ENCODE measurements around the gene CDKN2B-AS1. TPM values are rescaled to one million over a fixed set of nuclear protein-coding genes. Genes with fewer than 3 reads are reported as not detected.

Gene CDKN2B-AS1
- total RNA-seq, 1 experiment from 2014 or later = 0.24 TPM

DNA sequence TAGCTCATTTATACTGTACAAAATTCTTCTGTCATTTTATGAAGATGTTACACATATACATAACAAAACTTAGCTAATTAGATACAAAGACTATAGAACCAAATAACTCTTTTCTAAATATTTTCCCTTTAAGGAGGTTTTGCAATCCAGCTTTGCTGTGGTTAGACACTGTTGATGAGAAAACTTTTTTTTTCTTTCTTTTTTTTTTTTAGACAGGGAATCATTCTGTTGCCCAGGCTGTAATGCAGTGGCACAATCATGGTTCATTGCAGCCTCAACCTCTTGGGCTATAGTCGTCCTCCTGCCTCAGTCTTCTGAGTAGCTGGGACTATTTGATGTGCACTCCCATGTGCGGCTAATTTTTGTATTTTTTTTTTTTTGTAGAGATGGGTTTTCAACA lies 53.0 kb downstream of the CDKN2B-AS1 start (continued):
- TF ChIP-seq, protein P1, sequence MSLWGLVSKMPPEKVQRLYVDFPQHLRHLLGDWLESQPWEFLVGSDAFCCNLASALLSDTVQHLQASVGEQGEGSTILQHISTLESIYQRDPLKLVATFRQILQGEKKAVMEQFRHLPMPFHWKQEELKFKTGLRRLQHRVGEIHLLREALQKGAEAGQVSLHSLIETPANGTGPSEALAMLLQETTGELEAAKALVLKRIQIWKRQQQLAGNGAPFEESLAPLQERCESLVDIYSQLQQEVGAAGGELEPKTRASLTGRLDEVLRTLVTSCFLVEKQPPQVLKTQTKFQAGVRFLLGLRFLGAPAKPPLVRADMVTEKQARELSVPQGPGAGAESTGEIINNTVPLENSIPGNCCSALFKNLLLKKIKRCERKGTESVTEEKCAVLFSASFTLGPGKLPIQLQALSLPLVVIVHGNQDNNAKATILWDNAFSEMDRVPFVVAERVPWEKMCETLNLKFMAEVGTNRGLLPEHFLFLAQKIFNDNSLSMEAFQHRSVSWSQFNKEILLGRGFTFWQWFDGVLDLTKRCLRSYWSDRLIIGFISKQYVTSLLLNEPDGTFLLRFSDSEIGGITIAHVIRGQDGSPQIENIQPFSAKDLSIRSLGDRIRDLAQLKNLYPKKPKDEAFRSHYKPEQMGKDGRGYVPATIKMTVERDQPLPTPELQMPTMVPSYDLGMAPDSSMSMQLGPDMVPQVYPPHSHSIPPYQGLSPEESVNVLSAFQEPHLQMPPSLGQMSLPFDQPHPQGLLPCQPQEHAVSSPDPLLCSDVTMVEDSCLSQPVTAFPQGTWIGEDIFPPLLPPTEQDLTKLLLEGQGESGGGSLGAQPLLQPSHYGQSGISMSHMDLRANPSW (CRISPR knock-in tag; conservative IDR thresholded peaks at IDR 0.05; ENCODE audit: low read depth) = no peak
- TF ChIP-seq ZNF317 (CRISPR knock-in tag; IDR thresholded peaks at IDR 0.05; ENCODE audit: borderline replicate concordance, low read depth) (no peak), CREM (CRISPR knock-in tag; IDR thresholded peaks at IDR 0.05) (no peak), ZNF232 (CRISPR knock-in tag; IDR thresholded peaks at IDR 0.05) (no peak), ESRRA (CRISPR knock-in tag; IDR thresholded peaks at IDR 0.05; ENCODE audit: borderline replicate concordance) (no peak), ZNF423 (CRISPR knock-in tag; IDR thresholded peaks at IDR 0.05) (no peak), FOXJ3 (CRISPR knock-in tag; IDR thresholded peaks at IDR 0.05; ENCODE audit: borderline replicate concordance) (no peak)
- TF ChIP-seq, protein P2, sequence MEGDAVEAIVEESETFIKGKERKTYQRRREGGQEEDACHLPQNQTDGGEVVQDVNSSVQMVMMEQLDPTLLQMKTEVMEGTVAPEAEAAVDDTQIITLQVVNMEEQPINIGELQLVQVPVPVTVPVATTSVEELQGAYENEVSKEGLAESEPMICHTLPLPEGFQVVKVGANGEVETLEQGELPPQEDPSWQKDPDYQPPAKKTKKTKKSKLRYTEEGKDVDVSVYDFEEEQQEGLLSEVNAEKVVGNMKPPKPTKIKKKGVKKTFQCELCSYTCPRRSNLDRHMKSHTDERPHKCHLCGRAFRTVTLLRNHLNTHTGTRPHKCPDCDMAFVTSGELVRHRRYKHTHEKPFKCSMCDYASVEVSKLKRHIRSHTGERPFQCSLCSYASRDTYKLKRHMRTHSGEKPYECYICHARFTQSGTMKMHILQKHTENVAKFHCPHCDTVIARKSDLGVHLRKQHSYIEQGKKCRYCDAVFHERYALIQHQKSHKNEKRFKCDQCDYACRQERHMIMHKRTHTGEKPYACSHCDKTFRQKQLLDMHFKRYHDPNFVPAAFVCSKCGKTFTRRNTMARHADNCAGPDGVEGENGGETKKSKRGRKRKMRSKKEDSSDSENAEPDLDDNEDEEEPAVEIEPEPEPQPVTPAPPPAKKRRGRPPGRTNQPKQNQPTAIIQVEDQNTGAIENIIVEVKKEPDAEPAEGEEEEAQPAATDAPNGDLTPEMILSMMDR (IDR thresholded peaks at IDR 0.05) = no peak
- TF ChIP-seq, protein P3, sequence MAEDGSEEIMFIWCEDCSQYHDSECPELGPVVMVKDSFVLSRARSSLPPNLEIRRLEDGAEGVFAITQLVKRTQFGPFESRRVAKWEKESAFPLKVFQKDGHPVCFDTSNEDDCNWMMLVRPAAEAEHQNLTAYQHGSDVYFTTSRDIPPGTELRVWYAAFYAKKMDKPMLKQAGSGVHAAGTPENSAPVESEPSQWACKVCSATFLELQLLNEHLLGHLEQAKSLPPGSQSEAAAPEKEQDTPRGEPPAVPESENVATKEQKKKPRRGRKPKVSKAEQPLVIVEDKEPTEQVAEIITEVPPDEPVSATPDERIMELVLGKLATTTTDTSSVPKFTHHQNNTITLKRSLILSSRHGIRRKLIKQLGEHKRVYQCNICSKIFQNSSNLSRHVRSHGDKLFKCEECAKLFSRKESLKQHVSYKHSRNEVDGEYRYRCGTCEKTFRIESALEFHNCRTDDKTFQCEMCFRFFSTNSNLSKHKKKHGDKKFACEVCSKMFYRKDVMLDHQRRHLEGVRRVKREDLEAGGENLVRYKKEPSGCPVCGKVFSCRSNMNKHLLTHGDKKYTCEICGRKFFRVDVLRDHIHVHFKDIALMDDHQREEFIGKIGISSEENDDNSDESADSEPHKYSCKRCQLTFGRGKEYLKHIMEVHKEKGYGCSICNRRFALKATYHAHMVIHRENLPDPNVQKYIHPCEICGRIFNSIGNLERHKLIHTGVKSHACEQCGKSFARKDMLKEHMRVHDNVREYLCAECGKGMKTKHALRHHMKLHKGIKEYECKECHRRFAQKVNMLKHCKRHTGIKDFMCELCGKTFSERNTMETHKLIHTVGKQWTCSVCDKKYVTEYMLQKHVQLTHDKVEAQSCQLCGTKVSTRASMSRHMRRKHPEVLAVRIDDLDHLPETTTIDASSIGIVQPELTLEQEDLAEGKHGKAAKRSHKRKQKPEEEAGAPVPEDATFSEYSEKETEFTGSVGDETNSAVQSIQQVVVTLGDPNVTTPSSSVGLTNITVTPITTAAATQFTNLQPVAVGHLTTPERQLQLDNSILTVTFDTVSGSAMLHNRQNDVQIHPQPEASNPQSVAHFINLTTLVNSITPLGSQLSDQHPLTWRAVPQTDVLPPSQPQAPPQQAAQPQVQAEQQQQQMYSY (CRISPR knock-in tag; IDR thresholded peaks at IDR 0.05) = no peak

DNA sequence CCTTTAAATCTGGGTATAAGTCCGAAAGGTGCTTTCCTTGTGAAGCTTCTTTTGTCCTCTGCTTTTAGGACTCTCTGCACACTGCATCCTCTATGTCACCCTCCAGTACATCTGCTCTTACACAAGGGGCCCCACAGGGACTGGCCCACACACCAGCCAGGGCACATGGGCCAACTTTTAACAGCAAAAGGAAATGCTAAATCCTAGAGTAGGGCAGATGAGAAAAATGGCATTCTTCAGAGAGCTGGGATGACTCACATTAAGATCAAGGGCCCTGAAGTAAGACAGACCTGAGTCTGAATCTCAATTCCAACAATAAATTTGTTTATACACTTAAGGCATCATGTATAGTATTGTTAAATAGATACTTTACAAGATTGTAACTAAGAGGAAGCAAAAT lies 54.8 kb downstream of the CDKN2B-AS1 start:
- Mint-ChIP-seq H3K9me3 (no peaks in the 10 kb centered on the region), H3K4me3 (no peak overlapping the region), H3K27me3 (ENCODE audit: low read depth) (no peaks in the 10 kb centered on the region), H3K4me1 (peaks cover 5% of the 10 kb centered on the region; the same call in 1 of the 2 replicates), H3K27ac (no peak overlapping the region), H3K36me3 (no peaks in the 10 kb centered on the region)
- ATAC-seq = no peak
- ChIA-PET POLR2A (no interaction called here), CTCF (interaction anchor here (0.5 to 3.4 kb wide), 3 partner anchors 41 to 195 kb away, joined by 5 to 13 read pairs (median 6); partner anchors contain the start of gene CDKN2B)
- DNase-seq (ENCODE audit: low spot score) = no peak
- TF ChIP-seq RELA (CRISPR knock-in tag; IDR thresholded peaks at IDR 0.05; ENCODE audit: borderline replicate concordance) (no peak), IRF2 (CRISPR knock-in tag; IDR thresholded peaks at IDR 0.05; ENCODE audit: borderline replicate concordance, low read depth) (no peak), TEAD1 (CRISPR knock-in tag; IDR thresholded peaks at IDR 0.05) (no peak), OVOL2 (CRISPR knock-in tag; IDR thresholded peaks at IDR 0.05; ENCODE audit: borderline replicate concordance) (no peak), ATF1 (CRISPR knock-in tag; IDR thresholded peaks at IDR 0.05) (no peak), NR2C2 (CRISPR knock-in tag; IDR thresholded peaks at IDR 0.05) (no peak), ZNF121 (CRISPR knock-in tag; IDR thresholded peaks at IDR 0.05) (no peak)
- TF ChIP-seq, protein P4, sequence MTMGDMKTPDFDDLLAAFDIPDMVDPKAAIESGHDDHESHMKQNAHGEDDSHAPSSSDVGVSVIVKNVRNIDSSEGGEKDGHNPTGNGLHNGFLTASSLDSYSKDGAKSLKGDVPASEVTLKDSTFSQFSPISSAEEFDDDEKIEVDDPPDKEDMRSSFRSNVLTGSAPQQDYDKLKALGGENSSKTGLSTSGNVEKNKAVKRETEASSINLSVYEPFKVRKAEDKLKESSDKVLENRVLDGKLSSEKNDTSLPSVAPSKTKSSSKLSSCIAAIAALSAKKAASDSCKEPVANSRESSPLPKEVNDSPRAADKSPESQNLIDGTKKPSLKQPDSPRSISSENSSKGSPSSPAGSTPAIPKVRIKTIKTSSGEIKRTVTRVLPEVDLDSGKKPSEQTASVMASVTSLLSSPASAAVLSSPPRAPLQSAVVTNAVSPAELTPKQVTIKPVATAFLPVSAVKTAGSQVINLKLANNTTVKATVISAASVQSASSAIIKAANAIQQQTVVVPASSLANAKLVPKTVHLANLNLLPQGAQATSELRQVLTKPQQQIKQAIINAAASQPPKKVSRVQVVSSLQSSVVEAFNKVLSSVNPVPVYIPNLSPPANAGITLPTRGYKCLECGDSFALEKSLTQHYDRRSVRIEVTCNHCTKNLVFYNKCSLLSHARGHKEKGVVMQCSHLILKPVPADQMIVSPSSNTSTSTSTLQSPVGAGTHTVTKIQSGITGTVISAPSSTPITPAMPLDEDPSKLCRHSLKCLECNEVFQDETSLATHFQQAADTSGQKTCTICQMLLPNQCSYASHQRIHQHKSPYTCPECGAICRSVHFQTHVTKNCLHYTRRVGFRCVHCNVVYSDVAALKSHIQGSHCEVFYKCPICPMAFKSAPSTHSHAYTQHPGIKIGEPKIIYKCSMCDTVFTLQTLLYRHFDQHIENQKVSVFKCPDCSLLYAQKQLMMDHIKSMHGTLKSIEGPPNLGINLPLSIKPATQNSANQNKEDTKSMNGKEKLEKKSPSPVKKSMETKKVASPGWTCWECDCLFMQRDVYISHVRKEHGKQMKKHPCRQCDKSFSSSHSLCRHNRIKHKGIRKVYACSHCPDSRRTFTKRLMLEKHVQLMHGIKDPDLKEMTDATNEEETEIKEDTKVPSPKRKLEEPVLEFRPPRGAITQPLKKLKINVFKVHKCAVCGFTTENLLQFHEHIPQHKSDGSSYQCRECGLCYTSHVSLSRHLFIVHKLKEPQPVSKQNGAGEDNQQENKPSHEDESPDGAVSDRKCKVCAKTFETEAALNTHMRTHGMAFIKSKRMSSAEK (CRISPR knock-in tag; IDR thresholded peaks at IDR 0.05; ENCODE audit: borderline replicate concordance) = no peak
- TF ChIP-seq, protein P5, sequence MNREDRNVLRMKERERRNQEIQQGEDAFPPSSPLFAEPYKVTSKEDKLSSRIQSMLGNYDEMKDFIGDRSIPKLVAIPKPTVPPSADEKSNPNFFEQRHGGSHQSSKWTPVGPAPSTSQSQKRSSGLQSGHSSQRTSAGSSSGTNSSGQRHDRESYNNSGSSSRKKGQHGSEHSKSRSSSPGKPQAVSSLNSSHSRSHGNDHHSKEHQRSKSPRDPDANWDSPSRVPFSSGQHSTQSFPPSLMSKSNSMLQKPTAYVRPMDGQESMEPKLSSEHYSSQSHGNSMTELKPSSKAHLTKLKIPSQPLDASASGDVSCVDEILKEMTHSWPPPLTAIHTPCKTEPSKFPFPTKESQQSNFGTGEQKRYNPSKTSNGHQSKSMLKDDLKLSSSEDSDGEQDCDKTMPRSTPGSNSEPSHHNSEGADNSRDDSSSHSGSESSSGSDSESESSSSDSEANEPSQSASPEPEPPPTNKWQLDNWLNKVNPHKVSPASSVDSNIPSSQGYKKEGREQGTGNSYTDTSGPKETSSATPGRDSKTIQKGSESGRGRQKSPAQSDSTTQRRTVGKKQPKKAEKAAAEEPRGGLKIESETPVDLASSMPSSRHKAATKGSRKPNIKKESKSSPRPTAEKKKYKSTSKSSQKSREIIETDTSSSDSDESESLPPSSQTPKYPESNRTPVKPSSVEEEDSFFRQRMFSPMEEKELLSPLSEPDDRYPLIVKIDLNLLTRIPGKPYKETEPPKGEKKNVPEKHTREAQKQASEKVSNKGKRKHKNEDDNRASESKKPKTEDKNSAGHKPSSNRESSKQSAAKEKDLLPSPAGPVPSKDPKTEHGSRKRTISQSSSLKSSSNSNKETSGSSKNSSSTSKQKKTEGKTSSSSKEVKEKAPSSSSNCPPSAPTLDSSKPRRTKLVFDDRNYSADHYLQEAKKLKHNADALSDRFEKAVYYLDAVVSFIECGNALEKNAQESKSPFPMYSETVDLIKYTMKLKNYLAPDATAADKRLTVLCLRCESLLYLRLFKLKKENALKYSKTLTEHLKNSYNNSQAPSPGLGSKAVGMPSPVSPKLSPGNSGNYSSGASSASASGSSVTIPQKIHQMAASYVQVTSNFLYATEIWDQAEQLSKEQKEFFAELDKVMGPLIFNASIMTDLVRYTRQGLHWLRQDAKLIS (CRISPR knock-in tag; IDR thresholded peaks at IDR 0.05; ENCODE audit: borderline replicate concordance) = no peak
- TF ChIP-seq, protein P6, sequence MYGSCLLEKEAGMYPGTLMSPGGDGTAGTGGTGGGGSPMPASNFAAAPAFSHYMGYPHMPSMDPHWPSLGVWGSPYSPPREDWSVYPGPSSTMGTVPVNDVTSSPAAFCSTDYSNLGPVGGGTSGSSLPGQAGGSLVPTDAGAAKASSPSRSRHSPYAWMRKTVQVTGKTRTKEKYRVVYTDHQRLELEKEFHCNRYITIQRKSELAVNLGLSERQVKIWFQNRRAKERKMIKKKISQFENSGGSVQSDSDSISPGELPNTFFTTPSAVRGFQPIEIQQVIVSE (CRISPR knock-in tag; IDR thresholded peaks at IDR 0.05; ENCODE audit: borderline replicate concordance) = no peak
